Testis (tissue), 3 donors: Measurements from ENCODE around the gene PNN. TPM values are rescaled to one million over a fixed set of nuclear protein-coding genes. Genes with fewer than 3 reads are reported as not detected.
"Not testable (repeated sequence)": the region's sequence is repeated elsewhere in the genome, so short reads cannot be mapped to it uniquely, and the experiment has no call there.

Experiments
- DNase-seq: peaks from one replicate; pipeline ENCODE4 v3.0.0-alpha.2; 2019
- H3K27ac ChIP-seq, 2 donors: fragments of 200-600 bp; sonication (generic); one replicate each; pipeline ENCODE4 v1.5.1; 2019
- H3K27me3 ChIP-seq: fragments of 200-600 bp; sonication (generic); one replicate; pipeline ENCODE4 v1.5.1; 2019
- H3K36me3 ChIP-seq: fragments of 200-600 bp; sonication (generic); one replicate; pipeline ENCODE4 v1.5.1; 2017; ENCODE audit warnings: low read depth; ENCODE audit errors: missing control alignments
- H3K4me1 ChIP-seq: fragments of 200-600 bp; sonication (generic); one replicate; pipeline ENCODE4 v1.5.1; 2019
- H3K4me3 ChIP-seq, 2 donors: fragments of 200-600 bp; sonication (generic); one replicate each; pipeline ENCODE4 v1.5.1; 2017 to 2019
- H3K9me3 ChIP-seq: fragments of 200-600 bp; sonication (generic); one replicate; pipeline ENCODE4 v1.5.1; 2017
- POLR2A ChIP-seq: fragments of 450-650 bp; IDR thresholded peaks from one replicate; pipeline ENCODE4 v1.6.1; 2017; ENCODE audit warnings: antibody characterized with exemption, mild to moderate bottlenecking, moderate library complexity
- WGBS, 2 donors: methylation state at CpG; one replicate each; pipeline ENCODE4 v1.1.5; 2018; 5-methylcytosine and 5-hydroxymethylcytosine counted together
- intact Hi-C: fragments of 100-400 bp; cut with DNase I; formaldehyde crosslinking; loops from one replicate; pipeline ENCODE4 v1.15.1; 2023; ENCODE audit warnings: low total_unique reads
- polyA plus RNA-seq: library from polyadenylated mRNA; stranded (reverse); fragments of 350-450 nt; fragmentation: Illumina TruSeq; extraction: RNeasy Lipid Tissue Mini Kit (QIAGEN cat#74804); gene quantifications from one replicate; pipeline ENCODE4 v1.2.3, GENCODE V29; 2014; ENCODE audit warnings: low read depth, low replicate concordance; ENCODE audit not compliant: insufficient read depth
- total RNA-seq, 2 donors: library from RNA; depleted of rRNA; stranded (reverse); fragments of >200 nt; gene quantifications; one replicate each; pipeline ENCODE4 v1.2.3, GENCODE V29; 2016
- TF ChIP-seq, protein P1 (sequence below), 3 experiments: fragments of 450-650 bp in 2 of 3; fragments of 200-600 bp in 1 of 3; sonication (generic) in 1 of 3; IDR thresholded peaks; one replicate each; pipeline ENCODE4 v1.5.1; 2016 to 2019; ENCODE audit warnings: antibody characterized with exemption in 3 of 3, mild to moderate bottlenecking in 2 of 3, moderate library complexity in 1 of 3

Gene PNN
- total and polyA plus RNA-seq, 3 donors from 2014 or later = 32.5 to 78.5 (median 54.1) TPM

- intact Hi-C loops = no loop called here
- Histone ChIP-seq H3K36me3 (no peaks in the 10 kb centered on the region), H3K9me3 (no peaks in the 10 kb centered on the region), H3K4me3 (no peak overlapping the region), H3K27ac (no peak overlapping the region), H3K4me1 (no peaks in the 10 kb centered on the region), H3K27me3 (no peaks in the 10 kb centered on the region)
- DNase-seq = no peak
- TF ChIP-seq, protein P1, sequence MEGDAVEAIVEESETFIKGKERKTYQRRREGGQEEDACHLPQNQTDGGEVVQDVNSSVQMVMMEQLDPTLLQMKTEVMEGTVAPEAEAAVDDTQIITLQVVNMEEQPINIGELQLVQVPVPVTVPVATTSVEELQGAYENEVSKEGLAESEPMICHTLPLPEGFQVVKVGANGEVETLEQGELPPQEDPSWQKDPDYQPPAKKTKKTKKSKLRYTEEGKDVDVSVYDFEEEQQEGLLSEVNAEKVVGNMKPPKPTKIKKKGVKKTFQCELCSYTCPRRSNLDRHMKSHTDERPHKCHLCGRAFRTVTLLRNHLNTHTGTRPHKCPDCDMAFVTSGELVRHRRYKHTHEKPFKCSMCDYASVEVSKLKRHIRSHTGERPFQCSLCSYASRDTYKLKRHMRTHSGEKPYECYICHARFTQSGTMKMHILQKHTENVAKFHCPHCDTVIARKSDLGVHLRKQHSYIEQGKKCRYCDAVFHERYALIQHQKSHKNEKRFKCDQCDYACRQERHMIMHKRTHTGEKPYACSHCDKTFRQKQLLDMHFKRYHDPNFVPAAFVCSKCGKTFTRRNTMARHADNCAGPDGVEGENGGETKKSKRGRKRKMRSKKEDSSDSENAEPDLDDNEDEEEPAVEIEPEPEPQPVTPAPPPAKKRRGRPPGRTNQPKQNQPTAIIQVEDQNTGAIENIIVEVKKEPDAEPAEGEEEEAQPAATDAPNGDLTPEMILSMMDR (IDR thresholded peaks at IDR 0.05) = no peak
- TF ChIP-seq POLR2A = no peak
- WGBS, 2 donors = 80 to 82% methylated on average over 7 of the region's 7 CpGs
Observed at GRCh38 chr14:39145266-39145966, 29.6 kb upstream of the PNN start.

- no peak overlapping the region for H3K4me3 ChIP-seq
- no peaks in the 10 kb centered on the region for H3K4me1 ChIP-seq
- H3K27ac ChIP-seq = no peak overlapping the region
- no peak for DNase-seq
- WGBS, 2 donors = 93 to 94% methylated on average over 9 of the region's 9 CpGs
- no peaks in the 10 kb centered on the region for H3K9me3 ChIP-seq
- no peaks in the 10 kb centered on the region for H3K27me3 ChIP-seq
- H3K36me3 ChIP-seq = no peaks in the 10 kb centered on the region
- TF ChIP-seq POLR2A = no peak
- intact Hi-C loops = no loop called here
Observed at GRCh38 chr14:39154594-39155189, 20.4 kb upstream of the PNN start.

DNA sequence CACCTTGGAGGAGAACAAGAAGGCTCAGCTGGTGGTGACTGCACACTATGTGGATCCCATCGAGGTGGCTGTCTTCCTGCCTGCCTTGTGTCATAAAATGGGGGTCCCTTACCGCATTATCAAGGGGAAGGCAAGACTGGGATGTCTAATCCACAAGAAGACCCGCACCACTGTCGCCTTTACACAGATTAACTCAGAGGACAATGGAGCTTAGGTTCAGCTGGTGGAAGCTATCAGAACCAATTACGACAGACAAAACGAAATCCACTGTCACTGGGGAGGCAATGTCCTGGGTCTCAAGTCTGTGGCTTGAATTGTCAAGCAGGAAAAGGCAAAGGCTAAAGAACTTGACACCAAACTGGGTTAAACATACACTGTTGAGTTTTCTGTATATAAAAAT, 17.6 kb upstream of the PNN start:
- H3K36me3 ChIP-seq = no peaks in the 10 kb centered on the region
- H3K27me3 ChIP-seq = no peaks in the 10 kb centered on the region
- no peak overlapping the region for H3K27ac ChIP-seq
- no peak overlapping the region for H3K4me3 ChIP-seq
- H3K4me1 ChIP-seq = no peaks in the 10 kb centered on the region
- no peaks in the 10 kb centered on the region for H3K9me3 ChIP-seq
- 93 to 94% methylated on average over 6 of the region's 6 CpGs for WGBS, 2 donors
- intact Hi-C loops = no loop called here
- TF ChIP-seq POLR2A = no peak
- TF ChIP-seq, protein P1 (IDR thresholded peaks at IDR 0.05) = no peak
- no peak for DNase-seq

DNA sequence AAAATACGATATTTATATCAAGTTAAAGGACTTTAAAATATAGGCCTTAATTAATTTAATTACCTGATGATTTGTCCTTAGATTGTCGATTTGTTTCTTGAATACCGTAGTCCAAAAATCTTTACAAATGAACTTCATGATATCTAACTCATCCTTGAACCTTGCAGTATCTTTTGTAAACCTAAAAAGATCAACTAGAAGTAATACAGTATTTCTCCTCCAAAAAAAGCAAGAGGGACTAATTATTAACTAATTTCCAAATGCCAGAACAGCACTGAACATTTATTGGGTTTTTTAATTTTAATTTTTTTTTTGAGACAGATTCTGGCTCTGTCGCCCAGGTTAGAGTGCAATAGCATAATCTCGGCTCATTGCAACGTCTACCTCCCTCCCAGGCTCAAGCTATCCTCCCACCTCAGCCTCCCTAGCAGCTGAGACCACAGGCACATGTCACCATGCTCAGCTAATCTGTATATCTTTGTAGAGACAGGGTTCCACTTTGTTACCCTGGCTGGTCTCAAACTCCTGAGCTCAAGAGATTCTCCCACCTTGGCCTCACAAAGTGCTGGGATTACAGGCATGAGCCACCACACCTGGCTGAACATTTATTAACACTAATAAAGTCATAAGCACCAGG, 16.7 kb upstream of the PNN start:
- no peak for DNase-seq
- no peaks in the 10 kb centered on the region for H3K9me3 ChIP-seq
- 70 to 83% methylated on average over 6 of the region's 6 CpGs for WGBS, 2 donors
- intact Hi-C loops = no loop called here
- H3K27ac ChIP-seq = no peak overlapping the region
- H3K4me3 ChIP-seq = no peak overlapping the region
- no peaks in the 10 kb centered on the region for H3K27me3 ChIP-seq
- no peaks in the 10 kb centered on the region for H3K4me1 ChIP-seq
- TF ChIP-seq, protein P1 (IDR thresholded peaks at IDR 0.05) = no peak
- TF ChIP-seq POLR2A = no peak
- H3K36me3 ChIP-seq = no peaks in the 10 kb centered on the region

- H3K4me3 ChIP-seq = no peak overlapping the region
- no peak overlapping the region for H3K27ac ChIP-seq
- no peak for DNase-seq
- TF ChIP-seq, protein P1 (IDR thresholded peaks at IDR 0.05) = no peak
- TF ChIP-seq POLR2A = no peak
- 96 to 100% methylated on average over 1 of the region's 1 CpG for WGBS, 2 donors
- no peaks in the 10 kb centered on the region for H3K9me3 ChIP-seq
- intact Hi-C loops = no loop called here
- H3K4me1 ChIP-seq = no peaks in the 10 kb centered on the region
- H3K27me3 ChIP-seq = no peaks in the 10 kb centered on the region
- H3K36me3 ChIP-seq = no peaks in the 10 kb centered on the region
Observed at GRCh38 chr14:39160494-39160893, 14.6 kb upstream of the PNN start.

GRCh38 chr14:39167797-39168320, 7.2 kb upstream of the PNN start:
- H3K27me3 ChIP-seq, DNase-seq, H3K36me3 ChIP-seq, H3K4me3 ChIP-seq, H3K9me3 ChIP-seq, H3K27ac ChIP-seq, intact Hi-C loops: not testable (repeated sequence)
- H3K4me1 ChIP-seq = peaks cover 12% of the 10 kb centered on the region
- 84 to 85% methylated on average over 10 of the region's 10 CpGs for WGBS, 2 donors
